ENCODE measurements around the gene C1orf198.

Gene C1orf198

DNA sequence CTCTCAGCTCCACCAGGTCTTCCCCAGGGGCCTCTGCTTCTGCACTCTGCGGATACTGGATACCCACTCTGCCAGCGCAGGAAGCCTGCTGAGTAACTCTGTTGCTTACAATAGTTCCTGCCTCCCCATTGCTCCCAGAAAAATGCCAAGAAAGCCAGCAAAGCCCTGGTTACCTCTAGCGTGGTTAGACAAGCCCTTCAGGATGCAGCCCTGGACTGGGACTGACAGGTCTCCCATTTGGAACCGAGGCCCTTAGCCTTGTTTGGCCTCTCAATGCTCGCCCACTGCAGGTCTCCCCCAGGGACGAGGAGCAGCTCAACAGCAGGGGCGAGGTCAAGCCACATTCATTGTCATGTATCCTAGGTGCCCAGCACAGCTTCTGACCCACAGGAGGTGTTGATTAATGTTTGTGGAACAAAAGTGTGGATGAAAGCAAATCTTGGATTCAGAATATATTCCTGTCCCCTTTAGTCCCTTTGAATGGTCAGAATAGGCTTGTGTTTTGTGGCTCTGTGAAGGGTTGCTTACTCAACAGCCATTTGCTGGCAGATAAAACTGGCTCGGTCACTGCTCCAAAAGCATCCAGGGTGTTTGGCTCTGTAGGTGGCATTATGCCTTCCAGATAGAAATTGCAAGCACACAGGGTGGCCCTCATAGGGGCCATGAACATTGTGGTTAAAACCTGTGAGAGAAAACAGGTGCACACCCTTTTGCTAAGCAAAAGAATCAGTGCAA lies 58.9 kb downstream of the C1orf198 start:
- no peak for DNase-seq (ENCODE audit: low read depth, low spot score)

DNA sequence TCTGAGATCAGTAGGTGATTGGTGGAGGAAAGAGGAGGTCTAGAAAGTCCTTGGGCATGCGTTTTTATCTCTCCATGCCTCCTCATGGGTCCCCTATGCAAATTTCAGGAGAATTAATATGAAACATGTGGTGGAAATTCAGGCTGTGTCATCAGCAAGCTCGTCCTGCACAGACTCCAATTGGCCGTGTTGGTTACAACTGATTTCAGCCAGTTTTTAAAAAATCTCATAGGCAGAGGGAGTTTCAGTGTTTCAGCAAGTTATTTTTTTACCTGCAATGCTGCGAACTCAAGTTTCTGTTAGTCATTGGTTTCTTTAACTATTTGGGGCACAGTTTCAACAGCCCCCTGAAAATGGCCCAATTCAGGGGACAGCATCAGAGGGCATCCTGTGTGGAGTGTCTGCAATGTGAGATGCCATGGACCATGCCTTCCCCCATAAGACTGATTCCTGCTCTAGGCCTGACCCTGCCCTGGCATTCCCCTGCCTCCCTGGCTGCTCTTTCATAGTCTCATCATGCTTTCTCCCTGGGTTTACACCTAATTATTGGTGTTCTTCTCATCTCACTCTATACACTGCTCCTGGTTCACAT lies 59.9 kb downstream of the C1orf198 start:
- DNase-seq (ENCODE audit: low read depth, low spot score): no peak

DNA sequence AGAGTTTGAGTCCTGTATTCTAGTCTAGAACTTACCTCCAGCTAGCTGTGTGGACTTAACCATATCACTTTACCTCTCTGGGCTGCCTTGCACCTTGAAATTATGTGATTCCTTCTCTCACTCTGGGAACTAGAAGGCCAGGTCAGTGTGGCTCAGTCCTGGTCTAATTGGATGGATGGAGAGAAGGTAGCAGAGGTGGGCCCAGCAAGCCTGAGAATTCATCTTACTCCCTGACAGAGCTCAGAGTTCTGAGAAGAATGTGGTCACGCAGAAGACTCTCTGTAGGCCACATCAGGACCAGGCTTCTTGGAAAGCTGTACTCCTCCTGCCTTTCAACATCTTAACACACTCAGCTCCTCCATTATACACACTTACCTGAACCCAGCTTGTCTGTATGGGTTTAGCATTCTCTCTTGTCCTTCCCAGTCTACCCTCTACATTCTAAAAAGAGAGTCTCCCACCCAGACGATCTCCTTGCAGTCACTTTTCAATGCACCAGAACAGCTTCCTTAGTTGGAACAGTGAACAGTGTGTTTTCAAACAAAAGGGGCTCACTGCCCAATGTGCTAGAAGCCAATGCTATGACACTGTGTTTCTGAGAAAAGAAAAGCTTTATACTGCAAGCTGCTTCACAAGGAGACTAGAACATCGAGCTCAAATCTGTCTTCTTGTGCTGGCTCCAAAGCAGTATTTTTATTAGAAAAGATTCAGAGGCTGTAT lies 60.6 kb downstream of the C1orf198 start:
- no peak for DNase-seq (ENCODE audit: low read depth, low spot score)

DNA sequence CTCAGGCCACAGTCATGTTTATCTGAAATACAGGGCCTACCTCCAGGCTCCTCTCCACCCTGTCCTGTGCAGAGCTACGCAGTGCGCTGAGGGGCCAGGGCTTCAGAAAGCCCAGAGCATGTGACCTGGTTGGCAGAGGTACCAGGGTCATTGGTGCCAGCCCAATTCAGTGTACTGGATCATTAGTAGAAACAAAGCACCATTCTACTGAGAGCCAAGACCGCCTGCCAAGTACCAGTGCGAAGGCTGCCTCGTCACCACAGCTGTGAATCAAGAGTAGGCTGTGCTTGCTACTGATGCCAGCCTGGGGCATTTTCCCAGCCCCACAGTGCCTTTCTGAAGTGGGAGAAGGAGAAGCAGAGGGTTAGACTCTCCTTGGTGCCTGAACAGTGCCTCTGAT lies 61.3 kb downstream of the C1orf198 start:
- DNase-seq (ENCODE audit: low read depth, low spot score): no peak

DNA sequence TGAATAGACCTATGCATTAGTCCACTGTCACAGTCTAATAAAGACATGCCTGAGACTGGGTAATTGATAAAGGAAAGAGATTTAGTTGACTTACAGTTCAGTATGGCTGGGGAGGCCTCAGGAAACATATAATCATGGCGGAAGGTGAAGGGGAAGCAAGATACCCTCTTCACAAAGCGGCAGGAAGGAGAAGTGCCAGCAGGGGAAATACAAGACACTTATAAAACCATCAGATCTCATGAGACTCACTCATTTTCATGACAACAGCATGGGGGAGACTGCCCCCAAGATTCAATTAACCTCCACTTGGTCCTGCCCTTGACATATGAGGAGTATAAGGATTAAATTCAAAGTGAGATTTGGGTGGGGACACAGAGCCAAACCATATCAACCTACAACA lies 61.8 kb downstream of the C1orf198 start:
- DNase-seq (ENCODE audit: low read depth, low spot score): no peak

DNA sequence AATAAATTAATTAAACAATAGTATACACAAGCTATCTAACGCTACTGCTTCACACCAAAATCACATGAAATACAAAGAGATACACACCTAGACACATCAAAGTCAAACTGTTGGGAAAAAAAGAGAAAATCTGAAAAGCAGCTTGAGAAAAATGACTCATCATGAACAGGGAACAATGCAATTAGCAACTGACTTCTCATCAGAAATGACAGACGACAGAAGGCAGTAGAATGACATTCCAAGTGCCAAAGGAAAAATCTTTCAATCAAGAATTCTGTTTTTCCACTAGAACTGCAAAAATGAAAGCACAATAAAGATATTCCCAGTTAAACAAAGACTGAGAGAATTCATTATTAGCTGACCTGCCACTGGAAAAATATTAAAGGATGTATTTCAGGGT lies 63.9 kb downstream of the C1orf198 start:
- no peak for DNase-seq (ENCODE audit: low read depth, low spot score)

DNA sequence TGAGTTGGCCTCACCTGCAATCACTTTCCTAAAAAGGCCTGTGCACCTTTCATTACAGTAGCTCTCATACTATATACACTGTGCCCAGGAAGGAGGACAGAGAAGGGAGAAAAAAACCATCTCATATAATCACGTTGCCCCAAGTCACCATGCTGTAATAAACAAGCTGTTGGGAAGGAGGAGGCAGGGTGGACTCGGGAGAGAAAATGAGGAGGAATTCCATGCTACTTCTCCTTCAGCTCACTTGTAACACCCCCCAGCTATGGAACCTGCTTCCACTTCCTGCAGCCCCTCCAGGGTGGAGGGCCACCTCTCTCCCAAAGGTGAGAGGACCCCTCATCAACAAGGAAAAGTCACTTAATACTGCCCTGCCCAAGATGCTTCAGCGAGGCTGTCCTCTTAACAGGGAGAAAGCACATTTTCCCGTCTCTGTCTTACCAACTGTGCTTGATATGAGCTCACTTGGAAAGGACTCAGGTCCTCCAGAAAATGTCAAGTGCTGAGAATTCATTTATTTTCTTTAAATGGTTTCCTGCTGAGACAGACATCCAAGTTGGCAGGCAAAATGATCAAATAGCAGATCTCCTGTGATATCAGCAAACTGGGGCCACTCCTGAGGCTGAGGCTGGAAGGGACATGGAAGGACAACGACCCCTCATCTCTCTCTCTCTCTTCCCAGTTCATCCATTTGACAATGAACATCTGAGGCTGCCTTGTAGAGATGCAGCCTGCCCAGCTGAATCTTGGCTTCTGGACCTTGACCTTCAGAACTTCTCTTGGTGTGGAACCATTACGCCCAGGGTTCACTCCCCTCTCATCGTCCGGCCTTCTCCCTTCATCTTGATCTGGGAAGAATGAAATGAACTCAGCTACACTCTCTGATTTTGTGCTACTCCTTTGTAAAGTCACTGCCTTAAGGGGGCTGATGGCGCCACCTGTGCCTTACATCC lies 67.2 kb downstream of the C1orf198 start:
- DNase-seq (ENCODE audit: low read depth, low spot score): no peak

DNA sequence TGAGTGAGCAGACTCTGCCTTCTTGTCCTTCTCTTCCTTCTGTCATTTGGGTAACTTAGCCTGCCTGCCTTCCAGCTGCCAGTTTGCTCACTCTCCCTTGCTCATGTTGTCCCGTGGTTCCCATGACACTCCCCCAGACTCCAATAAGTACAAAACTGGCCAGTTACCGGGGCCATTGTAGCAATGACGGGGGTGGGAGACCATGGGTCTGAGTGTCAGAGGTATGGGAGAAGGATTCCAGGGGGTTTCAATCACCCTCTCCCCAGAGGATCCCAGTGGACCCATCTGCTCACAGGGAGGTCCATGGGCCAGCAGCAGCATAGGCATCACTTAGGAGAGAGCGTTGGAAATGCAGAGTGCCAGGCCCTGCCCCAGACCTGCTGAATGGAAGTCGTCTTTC lies 69.8 kb downstream of the C1orf198 start:
- DNase-seq (ENCODE audit: low read depth, low spot score): no peak

DNA sequence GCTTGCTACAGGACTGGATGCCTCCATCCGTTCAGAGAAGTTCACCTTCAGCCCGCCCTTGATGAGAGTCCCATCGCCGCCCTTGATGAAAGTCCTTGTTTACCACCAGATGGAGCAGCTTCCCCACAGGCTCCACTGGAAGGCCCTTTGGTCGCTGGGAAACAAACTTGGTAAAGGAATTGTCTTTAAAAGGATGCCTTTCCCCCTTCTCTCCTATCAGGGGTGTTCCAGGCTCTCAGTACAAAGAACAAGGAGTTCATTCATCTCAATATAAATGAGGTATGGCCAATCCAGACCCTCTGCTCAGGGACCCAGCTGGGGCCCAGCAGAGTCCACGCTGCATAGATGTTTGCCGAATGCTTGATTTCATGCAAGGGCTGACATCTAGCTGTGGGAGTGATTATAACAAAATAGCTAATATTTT lies 70.4 kb downstream of the C1orf198 start:
- DNase-seq (ENCODE audit: low read depth, low spot score): no peak

DNA sequence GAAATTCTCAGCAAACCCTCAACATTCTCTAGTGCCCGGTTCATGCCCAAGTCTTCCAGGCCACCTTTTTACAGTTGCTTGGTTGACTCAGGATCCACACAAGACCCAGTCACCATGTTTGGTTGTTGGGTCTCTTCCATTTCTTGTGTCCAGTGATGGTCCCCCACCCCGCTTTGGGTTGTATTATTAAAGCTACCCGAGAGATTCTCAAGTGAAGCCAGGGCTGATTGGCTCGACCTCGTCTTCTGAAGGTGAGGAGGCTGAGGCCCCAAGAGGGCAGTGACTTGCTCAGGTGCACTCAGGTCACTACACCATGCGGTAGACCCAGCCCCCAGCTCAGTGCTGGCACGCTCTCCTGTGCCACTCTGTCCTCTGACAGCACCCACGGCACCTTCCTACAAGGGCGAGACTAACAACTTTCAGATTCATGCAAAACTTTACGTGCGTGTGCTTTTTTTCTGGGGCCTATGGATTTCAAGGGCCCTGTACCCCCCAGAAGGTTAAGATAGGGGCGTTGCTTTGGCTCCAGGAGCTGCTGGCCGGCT lies 70.9 kb downstream of the C1orf198 start:
- DNase-seq (ENCODE audit: low read depth, low spot score): no peak

DNA sequence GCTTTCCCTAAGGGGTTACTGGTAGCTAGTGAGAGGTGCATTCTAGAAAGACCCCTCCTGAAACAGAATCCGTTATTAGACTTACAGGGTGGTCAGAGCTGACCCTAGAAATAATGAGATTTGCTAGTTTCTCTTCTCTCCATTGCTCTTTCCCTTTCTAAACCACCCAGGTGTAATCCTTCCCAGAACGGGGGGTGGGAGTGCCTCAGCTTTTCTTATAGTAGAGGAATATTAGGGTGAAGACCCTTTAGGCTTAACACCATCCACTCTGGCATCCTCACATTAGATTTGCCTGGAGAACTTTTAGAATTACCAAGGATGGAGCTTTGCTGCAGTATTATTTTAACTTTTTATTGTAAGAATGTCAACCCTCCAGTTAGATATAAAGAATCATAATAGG lies 71.7 kb downstream of the C1orf198 start:
- no peak for DNase-seq (ENCODE audit: low read depth, low spot score)

DNA sequence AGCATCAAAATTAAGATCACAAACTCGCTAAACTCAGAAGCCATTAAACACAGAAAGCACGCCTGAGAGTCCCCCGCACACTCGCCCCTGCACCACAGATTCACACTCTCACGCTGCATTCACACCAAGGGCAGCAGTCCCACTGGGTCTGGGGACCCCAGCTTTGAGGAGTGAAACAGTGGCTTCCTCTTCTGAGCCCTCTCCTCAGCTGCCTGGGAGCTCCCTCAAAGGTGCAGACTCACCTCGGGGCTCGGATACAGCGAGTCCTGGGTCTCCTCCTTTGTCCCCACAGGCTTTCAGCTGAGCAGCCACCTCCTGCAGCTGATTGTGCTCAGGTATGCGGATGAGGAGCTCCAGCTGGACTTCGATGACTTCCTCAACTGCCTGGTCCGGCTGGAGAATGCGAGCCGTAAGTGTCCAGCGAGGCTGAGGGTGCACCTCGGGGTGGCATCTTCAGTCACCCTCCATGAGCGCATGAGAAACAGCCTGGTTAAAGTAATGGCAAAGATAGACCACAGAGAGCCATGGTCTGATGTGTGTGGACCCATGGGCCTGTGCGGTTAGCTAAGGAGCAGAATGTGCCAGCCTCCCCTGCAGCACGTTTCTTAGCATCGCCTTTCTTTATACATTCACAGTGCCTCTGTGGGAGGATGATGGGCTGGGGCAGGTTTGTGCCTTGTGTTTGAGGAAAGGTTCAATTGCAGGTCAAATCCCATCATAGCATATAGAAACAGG lies 73.3 kb downstream of the C1orf198 start:
- no peak for DNase-seq (ENCODE audit: low read depth, low spot score)

DNA sequence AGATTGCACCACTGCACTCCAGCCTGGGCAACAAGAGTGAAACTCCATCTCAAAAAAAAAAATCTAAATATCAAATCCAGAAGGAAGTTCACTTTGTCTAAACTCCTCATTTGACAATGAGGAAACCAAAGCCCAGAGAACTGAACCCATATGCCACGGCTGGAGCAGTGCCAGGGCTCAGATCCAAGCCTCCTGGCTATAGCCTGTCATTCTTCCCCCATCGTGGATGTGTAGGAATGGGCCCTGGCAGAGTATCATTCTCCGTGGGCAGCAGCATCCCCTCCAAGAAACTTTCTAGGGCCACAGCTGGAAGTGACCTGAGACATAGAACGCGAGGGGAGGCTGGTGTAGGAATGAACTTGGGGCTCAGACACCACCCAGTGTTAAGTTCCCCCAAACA lies 73.9 kb downstream of the C1orf198 start:
- no peak for DNase-seq (ENCODE audit: low read depth, low spot score)

DNA sequence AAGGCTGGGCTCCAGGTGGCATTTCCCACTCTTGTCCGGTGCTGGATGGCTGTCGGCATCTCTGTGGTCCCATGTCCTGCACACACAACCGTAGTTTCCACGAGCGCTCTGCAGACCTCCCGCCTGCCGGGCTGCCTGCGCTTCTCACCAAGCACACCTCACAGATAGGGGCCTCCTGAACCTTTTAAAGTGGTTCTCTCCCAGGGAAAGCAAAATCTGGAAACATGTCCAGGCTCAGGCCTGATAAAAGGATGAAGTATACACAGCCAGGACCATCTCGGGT lies 74.9 kb downstream of the C1orf198 start:
- no peak for DNase-seq (ENCODE audit: low read depth, low spot score)

DNA sequence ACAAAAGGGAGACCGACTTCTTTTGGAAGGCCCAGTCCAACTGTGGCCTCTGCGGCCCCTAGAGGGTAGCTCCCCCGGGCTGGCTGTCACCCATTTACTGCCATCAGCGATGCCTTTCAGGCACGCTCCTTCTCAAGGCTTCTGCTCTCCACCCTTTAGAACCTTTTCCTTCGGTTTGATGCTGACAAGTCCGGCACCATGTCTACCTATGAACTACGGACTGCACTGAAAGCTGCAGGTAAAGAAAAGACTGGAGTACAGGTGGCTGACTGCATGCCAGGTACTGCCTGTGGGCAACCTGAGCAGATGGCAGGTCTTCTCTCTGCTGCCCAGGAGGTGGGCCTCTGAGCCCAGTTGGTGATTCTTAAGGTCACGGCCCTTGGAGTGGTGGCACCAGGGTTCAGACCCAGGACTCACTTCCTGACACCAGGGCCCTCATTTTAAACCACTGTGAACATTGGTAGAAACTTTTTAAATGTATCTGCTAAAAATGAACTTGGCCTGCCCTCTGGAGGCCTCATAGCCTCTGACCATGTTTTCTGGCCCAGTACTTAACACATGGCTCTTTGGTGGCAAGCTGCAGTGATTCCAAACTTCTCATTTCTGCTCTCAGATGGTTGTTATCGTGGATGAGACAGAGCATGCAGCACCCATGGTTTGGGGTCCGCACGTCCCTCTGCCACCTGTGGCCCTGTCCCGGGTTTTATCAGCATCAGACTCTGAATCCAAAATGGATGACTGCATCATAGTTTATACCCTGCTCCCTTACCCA lies 75.4 kb downstream of the C1orf198 start:
- no peak for DNase-seq (ENCODE audit: low read depth, low spot score)

DNA sequence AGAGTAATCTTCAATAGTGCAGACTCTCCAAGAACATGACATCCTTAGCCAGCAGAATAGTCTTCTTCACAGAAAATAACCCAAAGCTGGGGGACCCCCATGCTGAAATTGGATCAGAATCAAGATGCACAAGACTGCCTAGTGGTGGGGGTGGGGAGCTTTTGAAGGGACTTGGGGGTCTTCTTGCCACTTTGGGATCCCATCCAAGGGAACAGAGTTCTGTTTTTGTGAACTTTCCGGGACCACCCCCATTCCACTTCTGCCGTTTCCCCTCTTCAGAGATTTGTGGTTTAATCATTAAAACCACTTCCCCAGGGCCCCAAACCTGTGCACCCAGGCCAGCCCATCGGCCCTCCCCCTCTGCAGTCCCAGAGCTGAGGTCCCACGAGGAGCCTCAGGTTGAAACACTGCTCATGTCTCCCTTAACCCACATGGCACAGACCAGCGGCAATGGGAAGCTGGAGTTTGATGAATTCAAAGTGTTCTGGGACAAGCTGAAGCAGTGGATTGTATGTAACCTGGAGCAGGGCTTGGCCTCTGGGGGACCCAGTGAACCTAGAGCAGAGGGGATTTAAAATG lies 76.2 kb downstream of the C1orf198 start:
- DNase-seq (ENCODE audit: low read depth, low spot score): no peak

DNA sequence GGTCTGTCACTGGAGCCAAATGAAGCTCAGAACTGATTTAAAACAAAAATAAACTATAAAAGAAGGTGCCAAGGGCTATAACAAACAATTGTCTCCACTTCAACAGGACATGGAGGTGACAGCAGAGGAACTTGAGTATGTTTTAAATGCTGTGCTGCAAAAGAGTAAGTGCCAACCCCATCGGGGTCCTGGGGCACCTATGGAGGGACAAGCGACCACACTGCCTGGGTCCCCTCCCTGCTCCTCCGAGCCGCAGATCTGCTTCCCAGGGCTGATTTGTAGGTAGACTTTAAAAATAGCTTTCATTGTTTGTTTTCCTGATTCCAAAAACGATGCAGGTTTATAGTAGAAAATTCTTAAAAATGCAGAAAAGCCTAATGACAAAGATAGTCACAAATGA lies 78.3 kb downstream of the C1orf198 start:
- no peak for DNase-seq (ENCODE audit: low read depth, low spot score)

DNA sequence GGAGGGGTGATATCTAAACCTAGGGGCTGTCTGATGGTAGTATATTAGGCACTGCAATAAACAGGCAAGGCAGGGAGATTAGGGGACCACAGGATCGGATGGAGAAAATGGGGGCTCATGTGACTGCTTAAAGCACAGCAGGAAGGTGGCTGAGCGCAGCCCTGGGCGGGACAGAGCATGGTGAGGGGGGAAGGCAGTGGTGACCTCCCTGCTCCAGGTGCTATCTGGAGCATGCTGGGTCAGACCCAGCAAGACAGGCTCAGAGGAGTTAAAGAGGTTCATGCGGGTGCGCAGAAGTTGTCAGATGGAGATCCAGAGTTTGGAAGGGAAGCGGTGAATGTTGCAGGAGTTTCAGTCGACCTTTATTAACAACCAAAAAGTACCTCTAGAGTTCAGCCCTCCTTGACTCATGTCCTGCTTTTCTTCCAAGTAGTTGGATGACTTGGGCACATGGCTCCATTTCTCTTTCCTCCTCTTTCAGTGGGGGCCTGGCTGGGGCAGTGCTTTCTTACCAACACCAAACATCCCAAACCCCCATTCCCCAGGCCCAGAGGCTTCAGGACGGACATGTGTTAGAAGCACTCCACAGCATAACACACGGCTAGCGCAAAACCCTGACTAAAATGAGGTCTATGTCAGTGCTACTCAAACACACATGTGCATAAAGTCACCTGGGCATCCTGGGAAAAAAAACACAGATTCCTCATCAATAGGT lies 79.6 kb downstream of the C1orf198 start:
- DNase-seq (ENCODE audit: low read depth, low spot score): no peak

DNA sequence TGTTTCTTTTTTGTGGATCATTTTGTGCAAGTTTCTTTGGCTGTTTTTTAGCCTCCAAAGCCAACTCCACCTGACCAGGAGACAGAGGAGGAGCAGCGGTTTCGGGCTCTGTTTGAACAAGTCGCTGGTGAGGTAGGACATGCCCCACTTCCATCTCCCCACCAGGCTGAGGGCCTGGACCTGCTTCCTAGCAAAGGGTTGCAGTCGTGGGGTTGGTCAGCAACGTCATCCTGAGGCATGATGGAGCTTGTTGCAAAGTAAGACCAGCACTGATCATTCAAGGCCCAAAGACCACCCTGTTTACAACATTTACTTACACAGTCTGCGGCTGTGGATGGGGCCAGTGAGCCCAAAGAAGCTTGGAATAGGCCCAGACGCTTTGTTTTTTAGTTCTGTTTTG lies 80.8 kb downstream of the C1orf198 start:
- no peak for DNase-seq (ENCODE audit: low read depth, low spot score)

Measured in activated naive CD8-positive, alpha-beta T cell treated with anti-CD3 and anti-CD28 coated beads, Interleukin-2, amount 50 U/mL, for 16 hours (primary cell).